ENCODE results near the gene EXOC3L4.

Gene EXOC3L4

DNA sequence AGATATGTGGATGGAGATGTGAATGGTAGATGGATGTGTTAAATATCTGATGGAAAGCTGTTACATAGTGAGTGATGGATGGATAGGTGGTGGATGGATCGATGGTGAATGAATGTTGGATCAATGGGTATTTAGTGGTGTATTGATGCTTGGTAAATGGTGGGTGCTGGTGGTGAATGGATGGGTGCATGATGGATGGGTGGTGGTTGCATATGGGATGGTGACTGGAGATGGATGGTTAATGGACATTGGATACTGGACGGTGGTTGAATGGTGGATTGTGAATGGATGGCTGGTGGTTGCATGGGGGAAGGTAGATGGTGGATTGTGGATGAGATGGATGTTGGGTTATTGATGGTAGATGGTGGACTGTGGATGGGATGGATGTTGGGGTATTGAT is 12.6 kb upstream of the EXOC3L4 start:
- H3K27me3 Mint-ChIP-seq, result peaks cover 7% of the 10 kb centered on the region
- H3K9me3 Mint-ChIP-seq, result no peaks in the 10 kb centered on the region
- H3K4me3 Mint-ChIP-seq, result no peak overlapping the region
- no peaks in the 10 kb centered on the region for H3K36me3 Mint-ChIP-seq
- no peaks in the 10 kb centered on the region for H3K4me1 Mint-ChIP-seq
- no peak overlapping the region for H3K27ac Mint-ChIP-seq

DNA sequence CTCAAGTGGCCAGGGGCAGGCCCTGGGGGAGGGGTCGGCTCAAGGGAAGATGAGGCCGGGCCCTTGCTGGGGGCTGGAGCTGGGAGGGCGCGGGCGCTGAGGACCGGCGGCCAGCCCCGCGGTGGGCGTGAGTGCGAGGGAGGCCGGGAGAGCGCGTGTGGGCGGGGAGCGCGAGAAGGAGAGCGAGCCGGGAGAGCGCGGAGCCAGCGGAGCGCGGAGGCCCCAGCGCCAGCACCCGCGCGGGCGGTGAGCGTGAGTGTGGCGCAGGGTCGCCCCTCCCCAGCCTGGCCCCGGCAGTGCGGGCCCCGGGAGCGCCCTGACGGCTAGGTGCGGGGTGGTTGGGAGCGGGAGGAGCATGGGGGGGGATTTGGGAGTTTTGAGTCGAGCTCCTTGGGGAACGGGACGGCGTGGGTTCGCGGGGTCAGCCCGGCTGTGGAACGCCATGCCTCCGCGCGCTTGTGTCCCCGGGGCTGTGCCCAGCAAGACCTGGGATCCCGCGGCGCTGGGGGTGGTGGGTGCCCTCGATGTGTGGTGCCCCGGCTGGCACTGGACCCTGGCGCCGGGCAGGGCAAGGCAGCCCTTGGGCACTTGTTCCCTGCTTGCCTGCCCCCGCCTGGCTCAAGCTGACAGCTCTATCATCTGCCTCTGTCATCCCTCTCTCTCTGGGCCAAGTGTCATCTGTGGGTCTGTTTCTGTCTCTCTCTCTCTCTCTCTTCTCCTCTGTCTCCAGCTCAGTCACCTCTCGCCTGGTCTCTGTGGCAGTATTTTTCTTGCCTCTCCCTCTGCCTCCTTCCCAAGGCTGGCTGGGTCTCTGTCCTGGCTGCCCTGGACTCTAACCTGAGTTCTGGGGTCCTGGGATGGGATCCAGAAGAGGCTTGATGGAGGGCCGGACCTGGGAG is 10.3 kb upstream of the EXOC3L4 start, which contains the start of gene LBHD2:
Gene LBHD2, plus strand, starts transcription at position 190 of the 899 bp plus-strand sequence. CDS start 1,803 bp downstream, outside the sequence.
- Mint-ChIP-seq H3K36me3 (no peaks in the 10 kb centered on the region), H3K4me3 (no peak within 1 kb of the TSS), H3K9me3 (no peaks in the 10 kb centered on the region), H3K4me1 (no peaks in the 10 kb centered on the region), H3K27ac (no peak within 1 kb of the TSS), H3K27me3 (peaks cover 9% of the 10 kb centered on the region)

DNA sequence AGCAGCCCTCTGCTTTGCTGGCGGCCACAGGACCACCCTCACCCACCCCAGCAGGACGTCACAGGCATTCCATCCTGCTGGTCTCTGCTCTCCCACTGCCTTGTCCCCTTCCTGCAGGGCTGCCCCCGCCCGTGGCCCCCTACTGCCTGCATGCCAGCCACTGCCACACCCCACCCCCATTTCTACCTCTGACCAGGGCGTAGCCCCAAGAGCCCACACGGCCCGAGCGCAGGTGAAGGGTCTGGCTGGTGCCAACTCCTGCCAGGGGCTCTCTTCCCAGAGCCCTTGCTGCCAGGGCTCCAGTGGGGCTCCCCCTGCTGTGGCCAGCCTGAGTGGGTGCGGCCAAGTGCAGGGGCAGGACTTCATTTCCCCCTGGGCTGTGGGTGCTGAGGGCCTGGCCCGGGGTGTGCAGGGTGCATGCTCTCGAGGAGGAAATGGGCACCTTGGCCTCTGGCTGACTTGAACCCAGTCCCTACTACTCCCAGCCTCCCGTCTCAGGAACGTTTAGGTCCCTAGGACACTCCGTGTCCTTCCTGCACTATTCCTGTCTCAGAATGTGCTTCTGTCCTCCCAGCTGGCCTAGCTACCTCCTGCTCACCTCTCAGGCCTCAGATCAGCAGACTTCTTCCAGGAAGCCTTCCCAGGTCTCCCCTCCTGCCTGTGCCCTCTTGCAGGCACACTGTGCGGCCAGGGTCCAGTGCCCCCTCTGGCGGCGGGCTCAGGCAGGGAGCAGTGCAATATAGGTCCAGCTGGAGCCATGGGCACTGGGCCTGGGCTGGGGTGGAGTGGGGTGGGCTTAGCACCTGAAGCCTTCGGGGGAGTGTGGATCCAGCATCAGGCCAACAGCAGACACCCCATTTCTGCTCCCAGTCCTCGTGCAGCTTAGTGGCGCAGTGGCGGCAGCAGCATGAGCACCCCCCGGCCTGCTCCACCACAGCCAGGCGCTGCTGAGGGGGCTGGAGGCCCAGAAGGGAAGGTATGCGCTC is 9.1 kb upstream of the EXOC3L4 start:
- H3K36me3 Mint-ChIP-seq, result no peaks in the 10 kb centered on the region
- H3K9me3 Mint-ChIP-seq, result no peaks in the 10 kb centered on the region
- no peaks in the 10 kb centered on the region for H3K4me1 Mint-ChIP-seq
- peaks cover 9% of the 10 kb centered on the region for H3K27me3 Mint-ChIP-seq
- H3K4me3 Mint-ChIP-seq, result no peak overlapping the region
- H3K27ac Mint-ChIP-seq, result no peak overlapping the region

DNA sequence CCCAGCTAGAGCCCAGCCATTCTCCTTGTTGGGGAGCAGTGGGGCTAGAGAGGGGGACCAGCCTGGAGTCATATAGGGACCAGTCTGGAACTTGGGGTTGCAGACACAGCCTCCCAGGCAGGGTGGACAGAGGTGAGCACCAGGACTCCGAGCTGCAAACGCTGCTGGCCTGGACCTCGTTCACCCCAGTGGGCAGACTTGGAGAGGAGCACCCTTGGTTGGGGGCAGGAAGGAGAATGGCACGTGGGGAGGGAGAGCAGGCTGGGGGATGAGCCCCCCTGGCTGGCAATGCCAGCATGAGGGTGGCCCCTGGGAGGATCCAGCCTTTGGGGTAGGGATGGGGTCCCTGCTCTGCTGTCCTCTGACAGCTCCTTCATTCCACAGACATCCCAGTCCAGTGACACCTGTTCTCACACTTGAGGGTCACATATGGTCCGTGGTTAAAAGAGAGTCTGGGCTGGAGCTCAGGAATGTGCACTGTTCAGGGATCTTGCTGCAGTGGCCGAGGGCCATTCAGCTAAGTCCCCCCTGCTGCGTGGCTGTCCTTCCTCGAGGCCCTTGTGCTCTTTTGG is 7.7 kb upstream of the EXOC3L4 start:
- Mint-ChIP-seq H3K27me3 (peaks cover 9% of the 10 kb centered on the region), H3K27ac (no peak overlapping the region), H3K36me3 (no peaks in the 10 kb centered on the region), H3K9me3 (no peaks in the 10 kb centered on the region), H3K4me3 (no peak overlapping the region), H3K4me1 (no peaks in the 10 kb centered on the region)

- peaks cover 9% of the 10 kb centered on the region for H3K27me3 Mint-ChIP-seq
- H3K36me3 Mint-ChIP-seq, result no peaks in the 10 kb centered on the region
- no peaks in the 10 kb centered on the region for H3K4me1 Mint-ChIP-seq
- H3K4me3 Mint-ChIP-seq, result no peak overlapping the region
- no peak overlapping the region for H3K27ac Mint-ChIP-seq
- no peaks in the 10 kb centered on the region for H3K9me3 Mint-ChIP-seq
These were observed 7.1 kb upstream of the EXOC3L4 start for GRCh38 chr14:103087343-103087835.

- Mint-ChIP-seq H3K9me3 (no peaks in the 10 kb centered on the region), H3K27ac (no peak overlapping the region), H3K27me3 (peaks cover 9% of the 10 kb centered on the region), H3K4me3 (no peak overlapping the region), H3K36me3 (no peaks in the 10 kb centered on the region), H3K4me1 (no peaks in the 10 kb centered on the region)
These were observed 5.6 kb upstream of the EXOC3L4 start for GRCh38 chr14:103088921-103089320.

- Mint-ChIP-seq H3K27ac (no peak overlapping the region), H3K27me3 (peaks cover 7% of the 10 kb centered on the region), H3K4me3 (no peak overlapping the region), H3K36me3 (no peaks in the 10 kb centered on the region), H3K9me3 (no peaks in the 10 kb centered on the region), H3K4me1 (no peaks in the 10 kb centered on the region)
These were observed 4.9 kb upstream of the EXOC3L4 start for GRCh38 chr14:103089386-103090335.

DNA sequence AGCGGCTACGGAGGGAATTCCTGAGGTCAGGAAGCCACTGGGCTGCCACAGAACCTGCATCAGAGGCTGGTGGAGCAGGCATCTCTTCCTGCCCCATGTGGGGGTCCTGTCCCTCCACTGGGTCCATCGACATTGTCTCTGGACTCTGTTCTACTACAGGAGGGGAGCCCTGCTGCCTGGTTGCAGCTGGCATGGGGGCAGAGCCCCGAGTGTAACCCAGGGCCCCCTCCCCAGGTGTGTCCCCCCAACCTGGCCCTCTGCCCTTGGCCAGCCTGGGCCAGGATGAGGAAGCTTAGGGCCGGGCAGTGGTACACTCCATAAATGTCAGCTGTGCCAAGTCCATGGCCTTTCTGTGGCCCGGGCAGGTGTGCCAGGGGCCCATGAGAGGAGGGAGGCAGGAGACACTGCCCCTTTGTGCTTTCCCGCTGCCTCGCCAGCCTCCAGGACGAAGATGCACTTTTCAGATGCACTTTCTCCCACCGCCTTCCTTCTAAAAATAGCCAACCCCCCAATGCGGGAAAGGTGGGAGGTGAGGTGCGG is 4.0 kb upstream of the EXOC3L4 start:
- Mint-ChIP-seq H3K4me1 (no peaks in the 10 kb centered on the region), H3K27ac (no peak overlapping the region), H3K36me3 (no peaks in the 10 kb centered on the region), H3K4me3 (peak overlapping the region; percentile 27), H3K9me3 (no peaks in the 10 kb centered on the region), H3K27me3 (peaks cover 6% of the 10 kb centered on the region)

DNA sequence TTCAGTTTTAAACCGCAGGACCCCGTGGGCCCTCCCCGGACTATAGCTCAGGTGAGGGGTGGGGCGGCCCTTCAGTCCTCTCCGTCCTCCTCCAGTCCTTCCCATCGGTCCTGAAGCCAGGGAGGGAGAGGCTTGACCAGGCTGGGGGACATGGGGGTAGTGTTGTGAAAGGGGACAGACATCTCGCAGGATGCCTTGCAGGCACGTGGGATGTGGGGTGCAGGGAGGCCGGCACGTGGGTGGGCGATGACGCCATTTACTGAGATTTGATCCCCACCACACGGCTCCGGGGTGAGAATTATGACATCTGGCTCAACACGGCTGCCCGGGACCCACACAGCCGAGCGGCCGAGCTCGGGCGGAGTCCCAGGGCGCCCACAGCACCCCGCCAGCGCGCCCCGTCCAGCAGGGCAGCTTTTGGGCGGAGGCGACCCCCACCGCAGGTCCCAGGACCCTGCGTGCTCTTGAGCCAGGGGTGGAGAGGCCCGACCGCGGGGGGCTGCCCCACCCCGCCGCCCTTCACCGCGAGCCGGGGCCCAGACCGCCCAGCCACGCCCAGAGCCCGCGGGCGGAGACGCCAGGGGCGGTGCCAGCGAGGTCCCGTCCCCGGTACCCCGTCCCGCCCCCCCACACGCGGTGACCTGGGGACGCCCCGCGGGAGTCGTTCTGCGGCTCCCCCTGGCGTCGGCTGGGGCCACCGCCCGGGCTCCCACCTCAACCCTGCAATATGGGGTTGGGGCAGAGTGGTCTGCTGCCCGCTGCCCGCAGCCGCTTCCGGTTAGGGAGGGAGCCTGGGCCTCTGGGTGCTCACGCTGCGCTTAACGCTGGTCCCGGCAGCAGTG is 3.3 kb upstream of the EXOC3L4 start:
- peaks cover 5% of the 10 kb centered on the region for H3K27me3 Mint-ChIP-seq
- H3K4me3 Mint-ChIP-seq, result peak overlapping the region; percentile 27
- H3K9me3 Mint-ChIP-seq, result no peaks in the 10 kb centered on the region

GRCh38 chr14:103091883-103092222 is 2.7 kb upstream of the EXOC3L4 start:
- H3K9me3 Mint-ChIP-seq, result no peaks in the 10 kb centered on the region
- H3K27me3 Mint-ChIP-seq, result peaks cover 2% of the 10 kb centered on the region
- H3K4me3 Mint-ChIP-seq, result peak overlapping the region; percentile 19
- no peaks in the 10 kb centered on the region for H3K36me3 Mint-ChIP-seq
- H3K4me1 Mint-ChIP-seq, result no peaks in the 10 kb centered on the region
- H3K27ac Mint-ChIP-seq, result no peak overlapping the region

More for the DNA sequence above, 3.3 kb upstream of the EXOC3L4 start:
- Mint-ChIP-seq H3K36me3 (no peaks in the 10 kb centered on the region), H3K4me1 (no peaks in the 10 kb centered on the region), H3K27ac (no peak overlapping the region)

DNA sequence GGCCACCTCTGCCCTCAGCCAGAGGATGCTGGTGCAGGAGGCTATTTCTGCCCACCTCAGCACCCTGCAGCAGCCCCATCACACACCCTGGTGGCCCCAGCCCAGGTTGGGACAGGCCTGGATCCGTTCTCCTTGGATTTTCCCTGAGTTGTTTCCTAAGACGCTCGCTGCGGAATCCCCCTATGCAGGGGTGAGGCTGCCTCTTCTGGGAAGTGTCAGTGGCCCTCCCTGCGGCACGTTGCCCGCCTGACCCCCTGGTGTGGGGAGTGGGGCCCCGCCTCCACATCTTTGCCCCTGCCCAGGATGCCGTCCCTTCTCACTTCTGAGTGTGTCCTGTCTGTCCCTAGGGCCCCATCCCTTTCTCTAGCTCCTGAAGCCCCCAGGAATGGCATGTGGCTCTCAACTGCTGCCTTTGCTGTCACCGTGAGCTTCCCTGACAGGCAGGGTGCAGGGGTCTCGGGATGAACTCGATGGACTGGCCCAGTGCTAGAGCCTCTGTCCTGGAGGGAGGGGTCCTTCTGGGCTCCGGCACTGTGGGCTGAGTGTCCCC is 594 bp upstream of the EXOC3L4 start:
- Mint-ChIP-seq H3K4me1 (no peaks in the 10 kb centered on the region), H3K4me3 (no peak overlapping the region), H3K36me3 (no peaks in the 10 kb centered on the region), H3K9me3 (no peaks in the 10 kb centered on the region), H3K27ac (no peak overlapping the region), H3K27me3 (peaks cover 2% of the 10 kb centered on the region)

- Mint-ChIP-seq H3K4me1 (no peaks in the 10 kb centered on the region), H3K27me3 (peaks cover 2% of the 10 kb centered on the region), H3K36me3 (no peaks in the 10 kb centered on the region), H3K27ac (no peak overlapping the region), H3K4me3 (no peak overlapping the region), H3K9me3 (no peaks in the 10 kb centered on the region)
These were observed 769 bp downstream of the EXOC3L4 start for GRCh38 chr14:103095210-103095778.

GRCh38 chr14:103096387-103096786 is 1.9 kb downstream of the EXOC3L4 start:
- peaks cover 5% of the 10 kb centered on the region for H3K27me3 Mint-ChIP-seq
- no peaks in the 10 kb centered on the region for H3K4me1 Mint-ChIP-seq
- H3K9me3 Mint-ChIP-seq, result no peaks in the 10 kb centered on the region
- H3K4me3 Mint-ChIP-seq, result no peak overlapping the region
- H3K27ac Mint-ChIP-seq, result no peak overlapping the region
- H3K36me3 Mint-ChIP-seq, result no peaks in the 10 kb centered on the region

Data from activated naive CD4-positive, alpha-beta T cell treated with anti-CD3 and anti-CD28 coated beads, Interleukin-2, amount 50 U/mL, for 24 hours (primary cell).